Effector memory CD8-positive, alpha-beta T cell (primary cell): ENCODE results near the gene PHF21A.

Experiments
- ATAC-seq: fragments of 150-1000 bp; cut with Tn5 transposase; replicated peaks from 2 replicates; pipeline ENCODE4 v1.10.0; 2021; ENCODE audit warnings: mild to moderate bottlenecking, moderate library complexity
- DNase-seq, 3 experiments: peaks; one replicate each; pipeline ENCODE4 v3.0.0; 2021
- H3K27ac Mint-ChIP-seq, 2 donors: one replicate each; pipeline ENCODE4 v1.8.0; 2022; ENCODE audit warnings: mild to moderate bottlenecking in 2 of 2, mixed read lengths in 2 of 2, moderate library complexity in 2 of 2
- H3K27me3 Mint-ChIP-seq, 2 donors: one replicate each; pipeline ENCODE4 v1.8.0; 2022; ENCODE audit warnings: mixed read lengths in 2 of 2
- H3K36me3 Mint-ChIP-seq: one replicate; pipeline ENCODE4 v1.8.0; 2022; ENCODE audit warnings: mild to moderate bottlenecking, moderate library complexity, mixed read lengths; ENCODE audit not compliant: insufficient read depth
- H3K4me1 Mint-ChIP-seq, 2 donors: one replicate each; pipeline ENCODE4 v1.8.0; 2022; ENCODE audit warnings: low read depth in 2 of 2, mixed read lengths in 2 of 2
- H3K4me3 Mint-ChIP-seq, 2 donors: one replicate each; pipeline ENCODE4 v1.8.0; 2022; ENCODE audit warnings: mild to moderate bottlenecking in 2 of 2, mixed read lengths in 2 of 2, moderate library complexity in 2 of 2
- H3K9me3 Mint-ChIP-seq, 2 donors: one replicate each; pipeline ENCODE4 v1.8.0; 2022; ENCODE audit warnings: mixed read lengths in 2 of 2
- total RNA-seq, 9 experiments: gene quantifications; one replicate each; lab custom pipeline; 2026; lab: John Stamatoyannopoulos, UW

Gene PHF21A
- total RNA-seq: 15.4 to 119 (median 50.5) reads per million in 9 experiments

DNA sequence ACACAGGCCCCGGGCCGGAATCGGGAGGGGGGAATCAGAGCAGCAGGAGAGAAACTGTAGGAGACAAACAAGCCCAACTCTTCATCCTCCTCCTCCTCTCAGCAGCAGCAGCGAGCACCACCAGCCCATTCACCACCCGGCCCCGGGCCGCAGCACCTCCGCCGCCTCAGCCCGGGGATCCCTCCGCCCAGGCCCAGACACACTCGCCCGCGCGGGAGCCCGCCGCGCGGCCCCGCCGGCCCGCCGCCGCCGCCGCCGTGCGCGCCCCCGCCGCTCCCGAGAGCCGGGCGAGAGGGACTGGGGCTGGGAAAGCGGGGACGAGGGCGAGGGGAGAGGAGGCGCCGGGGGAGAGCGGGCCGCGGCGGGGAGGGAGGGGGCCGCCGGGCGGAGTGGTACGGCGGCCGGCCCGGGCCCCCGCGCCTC is at the start of gene PHF21A:
Gene PHF21A (minus strand): TSS at position 154 of the 423 bp plus-strand sequence. CDS start 37,235 bp downstream, outside the sequence.
- DNase-seq (peak; percentile 80 to 87 (median 85)), ATAC-seq (peak; percentile 67)
- Mint-ChIP-seq H3K9me3 (no peaks in the 10 kb centered on the region), H3K4me1 (peaks cover 25 to 37% of the 10 kb centered on the region in 2 donors), H3K27me3 (no peaks in the 10 kb centered on the region), H3K36me3 (peaks cover 32% of the 10 kb centered on the region), H3K27ac (peak within 1 kb of the TSS; percentile 95 to 99), H3K4me3 (peak within 1 kb of the TSS; percentile 98 to 99)

DNA sequence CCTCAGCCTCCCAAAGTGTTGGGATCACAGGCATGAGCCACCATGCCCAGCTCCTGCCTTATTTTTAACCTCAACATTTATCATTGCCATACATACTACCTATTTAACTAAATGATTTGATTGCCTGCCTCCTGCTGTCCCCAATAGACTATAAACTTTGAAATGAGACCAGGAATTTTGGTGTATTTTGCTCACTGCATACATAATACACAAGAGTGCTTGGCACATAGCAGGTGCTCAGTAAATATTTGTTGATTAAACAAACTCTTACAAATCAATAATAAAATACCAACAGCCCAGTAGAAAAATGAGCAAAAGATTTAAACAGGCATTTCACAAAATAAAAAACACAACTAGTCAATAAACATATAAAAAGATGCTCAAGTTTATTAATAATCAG is 49.5 kb upstream of the PHF21A start:
- Mint-ChIP-seq H3K36me3 (no peaks in the 10 kb centered on the region), H3K27ac (no peak overlapping the region), H3K9me3 (no peaks in the 10 kb centered on the region), H3K4me3 (no peak overlapping the region), H3K27me3 (peaks cover 38 to 58% of the 10 kb centered on the region in 2 donors), H3K4me1 (no peaks in the 10 kb centered on the region)
- DNase-seq (no peak), ATAC-seq (no peak)

DNA sequence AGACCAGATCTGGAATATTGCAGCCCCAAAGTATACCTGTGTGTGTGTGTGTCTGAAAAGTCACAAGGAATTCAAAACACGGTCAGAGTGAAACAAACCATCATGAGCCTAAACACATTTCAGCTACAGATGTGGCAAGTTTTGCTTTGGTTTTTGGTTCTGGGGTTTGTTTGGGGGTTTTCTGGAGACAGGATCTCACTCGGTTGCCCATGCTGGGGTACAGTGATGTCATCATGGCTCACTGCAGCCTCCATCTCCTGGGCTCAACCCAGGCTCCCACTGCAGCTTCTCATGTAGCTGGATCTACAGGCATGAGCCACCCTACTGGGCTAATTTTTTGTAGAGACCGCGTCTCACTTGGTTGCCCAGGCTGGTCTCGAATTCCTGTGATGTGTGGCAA is 41.4 kb upstream of the PHF21A start:
- ATAC-seq (no peak), DNase-seq (no peak)
- H3K9me3 Mint-ChIP-seq: no peaks in the 10 kb centered on the region
- H3K27me3 Mint-ChIP-seq: peaks cover 77 to 83% of the 10 kb centered on the region in 2 donors
- H3K36me3 Mint-ChIP-seq: no peaks in the 10 kb centered on the region
- no peaks in the 10 kb centered on the region for H3K4me1 Mint-ChIP-seq
- H3K4me3 Mint-ChIP-seq: no peak overlapping the region
- H3K27ac Mint-ChIP-seq: no peak overlapping the region

DNA sequence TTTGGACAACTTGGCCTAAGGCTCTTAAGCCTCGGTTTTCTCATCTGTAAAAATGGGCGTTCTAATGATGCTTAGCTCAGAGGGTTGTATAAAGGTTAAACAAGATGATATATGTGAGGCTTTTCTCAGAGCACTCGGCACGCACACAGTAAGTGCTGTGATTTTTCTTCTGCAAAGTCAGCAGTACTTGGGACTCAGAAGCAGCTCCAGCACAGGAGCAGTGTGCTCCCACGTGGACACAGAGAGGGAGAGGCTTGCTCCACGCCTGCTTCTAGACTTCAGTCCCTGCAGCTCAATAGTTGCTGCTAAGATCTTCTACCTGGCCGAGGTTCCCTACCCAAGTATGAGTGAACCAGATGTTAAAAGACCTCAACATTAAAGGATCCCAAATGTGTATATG is 39.9 kb upstream of the PHF21A start:
- Mint-ChIP-seq H3K4me1 (no peaks in the 10 kb centered on the region), H3K4me3 (no peak overlapping the region), H3K36me3 (no peaks in the 10 kb centered on the region), H3K9me3 (no peaks in the 10 kb centered on the region), H3K27me3 (peaks cover 67 to 79% of the 10 kb centered on the region in 2 donors), H3K27ac (no peak overlapping the region)
- ATAC-seq (no peak), DNase-seq (no peak)

DNA sequence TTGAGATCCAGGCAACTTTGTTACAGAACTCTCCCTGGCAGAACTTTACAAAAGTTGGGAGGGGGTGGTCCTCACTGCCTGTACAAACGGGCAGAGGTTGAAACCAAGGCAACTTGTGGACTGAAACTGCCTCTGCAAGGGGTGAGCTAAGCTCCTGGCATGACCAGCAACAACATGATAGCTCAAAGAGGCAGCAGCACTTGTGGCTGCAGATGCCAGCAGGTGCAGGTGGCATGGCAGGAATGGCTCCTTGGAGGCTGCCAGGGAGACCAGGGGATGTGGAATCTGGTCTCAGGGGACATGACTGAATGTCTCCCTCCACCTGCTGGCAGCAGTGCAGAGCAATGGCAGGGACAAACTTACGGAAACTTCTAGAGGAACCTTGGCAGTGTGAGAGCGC is 38.8 kb upstream of the PHF21A start:
- no peak overlapping the region for H3K4me3 Mint-ChIP-seq
- DNase-seq (no peak), ATAC-seq (no peak)
- no peaks in the 10 kb centered on the region for H3K36me3 Mint-ChIP-seq
- H3K4me1 Mint-ChIP-seq: no peaks in the 10 kb centered on the region
- peaks cover 57 to 68% of the 10 kb centered on the region in 2 donors for H3K27me3 Mint-ChIP-seq
- H3K27ac Mint-ChIP-seq: no peak overlapping the region
- no peaks in the 10 kb centered on the region for H3K9me3 Mint-ChIP-seq

DNA sequence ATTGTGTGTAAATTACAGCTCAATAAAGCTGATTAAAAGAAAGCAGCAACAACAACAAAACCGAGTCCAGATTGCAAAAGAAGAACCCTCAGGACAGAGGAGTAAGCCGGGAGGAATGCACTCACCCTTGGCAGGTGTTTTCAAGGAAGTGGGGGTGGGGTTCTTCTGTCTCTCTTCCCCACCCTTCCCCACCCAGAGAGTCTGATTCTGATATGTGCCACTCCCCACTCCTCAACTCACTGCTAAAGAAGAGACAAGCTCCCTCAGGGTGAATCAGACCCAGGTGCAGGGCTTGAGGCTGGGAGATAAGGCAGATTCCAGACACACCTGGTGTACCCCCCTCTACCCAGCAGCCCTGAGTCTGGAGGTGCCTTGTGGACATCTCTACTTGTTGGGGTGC is 38.4 kb upstream of the PHF21A start:
- H3K27ac Mint-ChIP-seq: no peak overlapping the region
- peaks cover 53 to 63% of the 10 kb centered on the region in 2 donors for H3K27me3 Mint-ChIP-seq
- no peaks in the 10 kb centered on the region for H3K9me3 Mint-ChIP-seq
- H3K36me3 Mint-ChIP-seq: no peaks in the 10 kb centered on the region
- no peaks in the 10 kb centered on the region for H3K4me1 Mint-ChIP-seq
- no peak for ATAC-seq
- DNase-seq: no peak
- no peak overlapping the region for H3K4me3 Mint-ChIP-seq

DNA sequence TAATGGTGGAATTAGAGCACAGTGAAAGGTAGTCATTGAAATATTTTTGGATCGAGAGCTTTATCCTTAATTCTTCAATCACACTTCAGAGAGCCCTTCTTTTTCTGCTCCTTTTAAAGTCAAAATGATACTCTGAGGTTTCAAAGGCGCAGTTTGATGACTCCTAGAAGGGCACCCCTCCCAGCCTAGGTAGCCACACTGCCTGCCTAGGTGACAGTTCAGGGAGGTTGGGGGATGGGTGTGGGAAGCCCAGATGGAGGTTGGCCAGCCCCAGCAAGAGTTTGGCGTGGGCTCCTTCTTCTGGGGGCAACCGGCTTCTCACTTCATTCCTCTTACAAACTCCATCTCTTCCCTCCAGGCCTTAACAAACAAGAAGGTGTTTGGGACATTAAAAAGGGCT is 28.6 kb upstream of the PHF21A start:
- no peak overlapping the region for H3K27ac Mint-ChIP-seq
- DNase-seq: no peak
- H3K9me3 Mint-ChIP-seq: no peaks in the 10 kb centered on the region
- no peak overlapping the region for H3K4me3 Mint-ChIP-seq
- peaks cover 0 to 22% of the 10 kb centered on the region in 2 donors for H3K27me3 Mint-ChIP-seq
- ATAC-seq: no peak
- H3K36me3 Mint-ChIP-seq: no peaks in the 10 kb centered on the region
- H3K4me1 Mint-ChIP-seq: no peaks in the 10 kb centered on the region

DNA sequence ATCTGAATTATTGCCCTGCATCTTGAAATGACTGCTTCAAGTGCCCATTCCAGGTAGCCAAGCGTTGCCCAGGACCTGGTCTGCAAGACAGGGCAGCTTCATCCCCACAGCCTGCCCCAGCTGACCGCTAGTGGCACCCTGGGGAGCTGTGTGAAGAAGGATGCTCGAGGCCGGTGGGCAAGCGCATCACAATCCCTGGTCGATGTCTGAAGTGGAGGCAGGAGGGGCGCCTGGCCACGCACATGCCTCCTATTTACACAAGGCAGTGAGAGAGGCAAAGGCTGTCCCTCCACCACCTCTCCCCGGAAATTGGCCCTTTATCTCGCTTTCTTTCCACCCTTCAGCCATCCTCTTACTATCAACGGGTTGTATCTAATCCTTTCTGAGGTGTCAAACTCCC is 28.1 kb upstream of the PHF21A start:
- Mint-ChIP-seq H3K36me3 (no peaks in the 10 kb centered on the region), H3K27ac (no peak overlapping the region), H3K27me3 (peaks cover 0 to 24% of the 10 kb centered on the region in 2 donors), H3K9me3 (no peaks in the 10 kb centered on the region), H3K4me1 (no peaks in the 10 kb centered on the region), H3K4me3 (no peak overlapping the region)
- no peak for ATAC-seq
- DNase-seq: no peak

DNA sequence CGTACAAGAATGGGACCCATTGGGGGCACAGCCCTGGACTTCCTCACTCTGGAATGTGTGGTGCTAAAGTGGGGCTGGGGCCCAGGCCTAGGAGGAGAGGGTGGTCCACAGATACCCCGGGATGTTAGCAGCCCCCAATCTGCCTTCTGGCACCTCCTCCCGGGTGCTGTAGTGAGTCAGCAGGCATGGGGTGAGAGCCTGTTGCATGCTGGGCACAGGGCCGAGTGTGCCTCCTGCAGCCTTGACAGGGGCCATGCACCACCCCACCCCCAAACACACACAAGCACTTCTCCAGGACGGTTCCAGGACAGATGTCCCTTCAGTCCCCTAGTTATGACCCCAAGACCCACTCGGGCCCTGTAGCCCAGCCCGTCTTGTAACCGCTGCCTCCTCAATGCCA is 23.5 kb upstream of the PHF21A start:
- no peak for ATAC-seq
- Mint-ChIP-seq H3K4me1 (no peaks in the 10 kb centered on the region), H3K27me3 (peaks cover 0 to 25% of the 10 kb centered on the region in 2 donors), H3K4me3 (no peak overlapping the region), H3K27ac (no peak overlapping the region), H3K36me3 (peaks cover 3% of the 10 kb centered on the region), H3K9me3 (no peaks in the 10 kb centered on the region)
- DNase-seq: no peak

DNA sequence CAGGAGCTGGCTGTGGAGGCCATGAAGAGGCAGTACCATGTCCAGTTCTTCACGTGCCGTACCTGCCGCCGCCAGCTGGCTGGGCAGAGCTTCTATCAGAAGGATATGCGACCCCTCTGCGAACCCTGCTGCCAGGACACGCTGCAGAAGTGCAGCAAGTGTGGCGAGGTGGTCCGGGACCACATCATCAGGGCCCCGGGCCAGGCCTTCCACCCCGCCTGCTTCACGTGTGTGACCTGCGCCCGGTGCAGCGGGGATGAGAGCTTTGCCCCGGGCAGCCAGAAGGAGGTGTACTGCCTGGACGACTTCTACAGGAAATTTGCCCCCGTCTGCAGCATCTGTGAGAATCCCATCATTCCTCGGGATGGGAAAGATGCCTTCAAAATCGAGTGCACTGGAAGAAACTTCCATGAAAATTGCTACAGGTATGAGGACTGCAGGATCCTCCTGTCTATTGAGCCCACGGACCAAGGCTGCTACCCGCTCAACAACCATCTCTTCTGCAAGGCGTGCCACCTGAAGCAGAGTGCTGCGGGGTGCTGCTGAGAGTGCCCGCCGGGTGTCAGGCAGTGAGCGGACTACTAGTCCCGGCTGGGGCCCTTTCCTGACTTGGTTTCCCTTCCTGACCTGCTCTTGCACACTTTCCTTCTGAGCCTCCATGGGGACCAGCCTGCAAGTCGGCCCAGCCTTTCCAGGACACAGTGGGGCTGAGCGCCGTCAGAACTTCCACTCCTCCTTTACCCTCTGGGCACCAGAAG is 22.0 kb upstream of the PHF21A start:
- Mint-ChIP-seq H3K27ac (no peak overlapping the region), H3K9me3 (no peaks in the 10 kb centered on the region), H3K4me3 (no peak overlapping the region), H3K4me1 (no peaks in the 10 kb centered on the region), H3K36me3 (peaks cover 3% of the 10 kb centered on the region), H3K27me3 (peaks cover 0 to 25% of the 10 kb centered on the region in 2 donors)
- ATAC-seq (no peak), DNase-seq (no peak)

DNA sequence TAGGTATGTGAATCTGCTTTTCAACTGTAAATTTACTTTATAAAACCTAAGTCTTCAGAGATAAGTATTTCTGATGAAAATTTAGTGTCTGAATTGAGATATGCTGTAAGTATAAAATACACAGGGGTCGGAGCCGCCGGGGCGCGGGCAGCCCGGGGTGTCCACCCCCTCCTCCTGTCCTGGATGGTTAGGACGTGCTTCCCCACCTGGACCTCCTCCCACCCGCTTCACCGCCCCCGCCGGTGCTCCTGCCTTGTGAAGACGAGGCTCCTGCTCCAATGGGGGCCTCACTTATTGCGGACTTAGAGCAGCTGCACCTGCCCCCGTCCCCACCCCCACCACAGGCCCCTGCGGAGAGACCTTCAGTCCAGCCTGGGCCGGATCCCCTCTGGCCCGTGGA is 21.3 kb upstream of the PHF21A start:
- ATAC-seq: no peak
- Mint-ChIP-seq H3K36me3 (peaks cover 3% of the 10 kb centered on the region), H3K4me3 (no peak overlapping the region), H3K4me1 (no peaks in the 10 kb centered on the region), H3K27me3 (peaks cover 0 to 25% of the 10 kb centered on the region in 2 donors), H3K27ac (no peak overlapping the region), H3K9me3 (no peaks in the 10 kb centered on the region)
- DNase-seq: no peak

DNA sequence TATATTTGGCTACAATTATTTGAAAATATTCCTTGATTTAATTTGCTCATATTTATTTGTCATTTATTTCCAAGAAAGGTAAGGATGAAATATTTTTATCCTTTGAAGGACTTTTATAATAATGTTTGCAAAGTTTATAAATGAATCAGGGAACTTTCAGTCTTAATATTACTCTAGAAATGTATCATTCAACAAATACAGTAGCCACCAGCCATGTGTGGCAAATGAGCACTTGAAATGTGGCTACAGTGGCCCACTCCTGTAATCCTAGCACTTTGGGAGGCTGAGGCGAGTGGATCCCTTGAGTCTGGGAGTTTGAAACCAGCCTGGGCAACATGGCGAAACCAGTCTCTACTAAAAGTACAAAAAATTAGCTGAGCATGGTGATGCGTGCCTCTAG is 20.3 kb upstream of the PHF21A start:
- Mint-ChIP-seq H3K9me3 (no peaks in the 10 kb centered on the region), H3K36me3 (peaks cover 3% of the 10 kb centered on the region)

DNA sequence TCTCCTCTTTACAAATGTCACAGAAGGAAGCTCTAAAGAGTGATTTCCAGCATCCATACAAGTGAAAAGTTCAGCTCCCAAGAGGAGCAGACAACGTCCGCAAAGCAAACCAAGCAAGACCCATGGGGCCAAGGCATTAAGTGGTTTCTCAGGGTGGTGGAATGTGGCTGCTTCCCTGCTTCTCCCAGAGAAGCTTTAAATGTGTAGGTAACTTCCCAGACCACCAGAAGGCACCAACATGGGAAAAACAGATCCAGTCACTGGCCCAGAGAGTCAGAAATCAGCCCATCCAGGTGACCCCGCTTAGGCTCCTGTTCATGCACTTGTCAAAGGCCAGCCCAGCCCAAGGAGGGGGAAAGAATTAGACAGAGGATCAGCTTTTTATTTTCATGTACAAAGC is 13.3 kb upstream of the PHF21A start:
- no peaks in the 10 kb centered on the region for H3K27me3 Mint-ChIP-seq

More for the DNA sequence above, 20.3 kb upstream of the PHF21A start:
- H3K4me1 Mint-ChIP-seq: no peaks in the 10 kb centered on the region
- ATAC-seq (no peak), DNase-seq (no peak)
- peaks cover 0 to 23% of the 10 kb centered on the region in 2 donors for H3K27me3 Mint-ChIP-seq
- no peak overlapping the region for H3K4me3 Mint-ChIP-seq
- no peak overlapping the region for H3K27ac Mint-ChIP-seq

DNA sequence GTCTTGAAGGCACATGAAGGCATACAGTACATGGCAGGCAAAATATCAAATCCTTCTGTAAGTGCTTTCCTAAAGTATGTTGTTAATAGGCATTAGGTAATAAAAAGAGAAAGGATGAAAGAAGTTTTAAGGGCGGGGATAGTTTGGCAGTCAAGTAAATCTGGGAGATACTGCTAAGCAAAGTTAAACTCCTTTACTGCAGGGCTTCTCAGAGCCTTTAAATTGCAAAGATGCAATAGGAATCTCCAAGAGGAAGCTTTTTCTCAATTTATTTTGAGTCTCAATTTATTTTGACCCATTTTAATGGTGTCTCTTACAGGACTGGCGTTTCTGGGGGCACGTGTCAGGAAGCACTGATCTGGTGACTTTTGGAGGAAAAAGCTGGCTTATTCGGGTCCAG is 12.8 kb upstream of the PHF21A start:
- ATAC-seq: no peak

More for the DNA sequence above, 13.3 kb upstream of the PHF21A start:
- ATAC-seq (no peak), DNase-seq (no peak)
- no peak overlapping the region for H3K27ac Mint-ChIP-seq
- no peaks in the 10 kb centered on the region for H3K36me3 Mint-ChIP-seq
- H3K9me3 Mint-ChIP-seq: no peaks in the 10 kb centered on the region
- no peak overlapping the region for H3K4me3 Mint-ChIP-seq
- H3K4me1 Mint-ChIP-seq: no peaks in the 10 kb centered on the region

More for the DNA sequence above, 12.8 kb upstream of the PHF21A start:
- Mint-ChIP-seq H3K9me3 (no peaks in the 10 kb centered on the region), H3K4me3 (no peak overlapping the region), H3K4me1 (peaks cover 0 to 4% of the 10 kb centered on the region in 2 donors), H3K27ac (no peak overlapping the region), H3K27me3 (no peaks in the 10 kb centered on the region), H3K36me3 (no peaks in the 10 kb centered on the region)
- no peak for DNase-seq
